GM12892 (cell line): ENCODE measurements around the gene TTC13.

Experiments used
- POLR2A ChIP-seq: IDR thresholded peaks from 2 replicates; pipeline ENCODE4 v1.6.1; 2011; ENCODE audit warnings: low read depth, low read length, control low read depth
- POLR2AphosphoS5 ChIP-seq: IDR thresholded peaks from 2 replicates; pipeline ENCODE4 v1.6.1; 2011; ENCODE audit warnings: low read depth, low read length, control low read depth
- TAF1 ChIP-seq: IDR thresholded peaks from 2 replicates; pipeline ENCODE4 v1.6.1; 2011; ENCODE audit warnings: low read depth, mild to moderate bottlenecking, control low read depth, low read length, borderline replicate concordance

DNA sequence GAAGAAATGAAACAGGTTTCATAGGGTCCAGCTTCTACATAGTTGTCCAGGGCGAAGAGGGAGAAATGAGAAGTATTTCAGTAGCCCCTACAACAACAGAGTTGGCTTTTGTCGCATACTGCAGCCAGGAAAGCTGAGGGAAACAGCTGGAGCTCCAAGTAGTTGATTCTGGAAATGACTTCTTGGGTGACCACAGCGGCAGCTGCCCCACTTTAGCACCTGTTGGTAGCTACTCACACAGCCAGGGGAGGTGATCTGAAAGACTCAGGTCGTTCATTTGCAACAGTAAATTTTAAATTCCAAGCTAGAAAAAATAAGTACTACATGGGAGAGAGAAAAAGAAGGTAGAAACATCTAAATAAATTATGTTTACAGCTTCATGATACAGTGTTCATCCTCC, 2.3 kb downstream of the TTC13 start:
- TF ChIP-seq POLR2AphosphoS5 (no peak), POLR2A (no peak), TAF1 (no peak)
